Right lobe of liver (tissue), 4 donors: Measurements from ENCODE around the gene WDR27.

Experiments
- POLR2A ChIP-seq: fragments of 450-650 bp; IDR thresholded peaks from one replicate; pipeline ENCODE4 v1.6.1; 2017; ENCODE audit warnings: antibody characterized with exemption, mild to moderate bottlenecking
- TF ChIP-seq, protein P1 (sequence below), 4 donors: fragments of 200-600 bp in 3 of 4; fragments of 450-650 bp in 1 of 4; IDR thresholded peaks; one replicate each; pipeline versions ENCODE4 v1.5.1 to v1.8.0; 2016 to 2022; ENCODE audit warnings: antibody characterized with exemption in 4 of 4, mild to moderate bottlenecking in 2 of 4
- donor health status: DM: no; HTN: no; CAD: no.
- donor health status: DM: no; HTN: no; CAD: no.
- donor health status: DM: no; HTN: yes; CAD: no.

DNA sequence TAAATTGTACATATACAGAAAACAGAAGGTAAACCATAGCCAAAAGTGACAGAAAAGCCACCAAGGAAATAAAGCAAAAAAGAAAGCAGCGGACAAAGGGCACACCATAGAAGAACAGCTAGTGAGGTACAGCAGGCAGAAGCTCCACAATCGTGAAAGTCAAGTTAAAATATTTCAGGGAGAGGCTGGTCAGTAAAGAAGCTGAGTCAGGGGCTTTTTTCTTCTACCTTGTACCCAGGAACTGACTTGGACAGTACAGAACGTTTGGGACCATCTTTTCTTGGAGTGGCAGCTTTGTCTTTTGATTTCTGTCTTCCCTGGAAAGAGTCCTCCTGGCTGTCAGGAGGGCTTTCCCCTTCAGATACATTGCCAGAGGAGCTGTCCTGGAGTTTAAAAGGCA lies 8.2 kb upstream of the WDR27 start:
- TF ChIP-seq, protein P1, sequence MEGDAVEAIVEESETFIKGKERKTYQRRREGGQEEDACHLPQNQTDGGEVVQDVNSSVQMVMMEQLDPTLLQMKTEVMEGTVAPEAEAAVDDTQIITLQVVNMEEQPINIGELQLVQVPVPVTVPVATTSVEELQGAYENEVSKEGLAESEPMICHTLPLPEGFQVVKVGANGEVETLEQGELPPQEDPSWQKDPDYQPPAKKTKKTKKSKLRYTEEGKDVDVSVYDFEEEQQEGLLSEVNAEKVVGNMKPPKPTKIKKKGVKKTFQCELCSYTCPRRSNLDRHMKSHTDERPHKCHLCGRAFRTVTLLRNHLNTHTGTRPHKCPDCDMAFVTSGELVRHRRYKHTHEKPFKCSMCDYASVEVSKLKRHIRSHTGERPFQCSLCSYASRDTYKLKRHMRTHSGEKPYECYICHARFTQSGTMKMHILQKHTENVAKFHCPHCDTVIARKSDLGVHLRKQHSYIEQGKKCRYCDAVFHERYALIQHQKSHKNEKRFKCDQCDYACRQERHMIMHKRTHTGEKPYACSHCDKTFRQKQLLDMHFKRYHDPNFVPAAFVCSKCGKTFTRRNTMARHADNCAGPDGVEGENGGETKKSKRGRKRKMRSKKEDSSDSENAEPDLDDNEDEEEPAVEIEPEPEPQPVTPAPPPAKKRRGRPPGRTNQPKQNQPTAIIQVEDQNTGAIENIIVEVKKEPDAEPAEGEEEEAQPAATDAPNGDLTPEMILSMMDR (IDR thresholded peaks at IDR 0.05) = no peak
- no peak for TF ChIP-seq POLR2A
